ENCODE data around the gene SPZ1. TPM values are rescaled to one million over a fixed set of nuclear protein-coding genes. Genes with fewer than 3 reads are reported as not detected.

SPZ1 gene
- total RNA-seq, 1 experiment from 2014 or later: not detected

DNA sequence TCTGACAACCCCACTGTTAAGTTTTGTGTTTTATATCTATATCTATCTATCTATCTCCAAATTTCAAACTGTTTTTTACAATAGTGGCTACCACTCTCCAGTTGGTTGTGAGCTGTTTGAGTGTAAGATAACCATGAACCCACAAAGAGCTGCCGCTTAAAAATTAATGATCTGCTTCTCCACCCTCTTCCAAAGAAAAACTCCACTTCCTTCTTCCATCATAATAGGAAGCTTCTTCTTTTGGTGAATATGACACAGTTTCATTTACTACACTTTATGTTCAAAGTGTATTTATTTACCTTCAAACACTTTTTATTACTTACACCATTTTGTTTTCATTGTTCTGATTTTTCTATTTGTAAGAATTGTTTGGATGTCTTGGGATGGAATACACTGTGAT, 37.9 kb downstream of the SPZ1 start:
- no peaks in the 10 kb centered on the region for H3K27me3 ChIP-seq (replicated peaks; ENCODE audit: insufficient read depth, low read depth, low read length, poor library complexity)
- intact Hi-C loops (cut with micrococcal nuclease; ENCODE audit: unreplicated experiment): no loop called here
- BruUV-seq (replicated peaks): no TSS peak
- POLR2A ChIA-PET (ENCODE audit: low non-redundant PET): no interaction called here
- H3K27ac ChIP-seq (ENCODE audit: low read depth, low read length, poor library complexity, severe bottlenecking): no peak overlapping the region
- H3K9me3 ChIP-seq (ENCODE audit: low read depth, low read length, poor library complexity, severe bottlenecking): no peaks in the 10 kb centered on the region
- H3K4me3 ChIP-seq (ENCODE audit: low read depth, low read length, poor library complexity, severe bottlenecking): no peak overlapping the region
- H3K4me1 ChIP-seq (ENCODE audit: insufficient read depth, low read length, poor library complexity, severe bottlenecking): no peaks in the 10 kb centered on the region
- CTCF ChIA-PET: no interaction called here
- TF ChIP-seq CTCF (conservative IDR thresholded peaks at IDR 0.05; ENCODE audit: low read depth, low read length) (no peak), EZH2 (IDR thresholded peaks at IDR 0.05; ENCODE audit: borderline replicate concordance, low read depth, low read length, poor library complexity, severe bottlenecking) (no peak)
- H3K36me3 ChIP-seq (ENCODE audit: insufficient read depth, low read length, poor library complexity, severe bottlenecking): no peaks in the 10 kb centered on the region
- no peak for DNase-seq (ENCODE audit: low spot score)

DNA sequence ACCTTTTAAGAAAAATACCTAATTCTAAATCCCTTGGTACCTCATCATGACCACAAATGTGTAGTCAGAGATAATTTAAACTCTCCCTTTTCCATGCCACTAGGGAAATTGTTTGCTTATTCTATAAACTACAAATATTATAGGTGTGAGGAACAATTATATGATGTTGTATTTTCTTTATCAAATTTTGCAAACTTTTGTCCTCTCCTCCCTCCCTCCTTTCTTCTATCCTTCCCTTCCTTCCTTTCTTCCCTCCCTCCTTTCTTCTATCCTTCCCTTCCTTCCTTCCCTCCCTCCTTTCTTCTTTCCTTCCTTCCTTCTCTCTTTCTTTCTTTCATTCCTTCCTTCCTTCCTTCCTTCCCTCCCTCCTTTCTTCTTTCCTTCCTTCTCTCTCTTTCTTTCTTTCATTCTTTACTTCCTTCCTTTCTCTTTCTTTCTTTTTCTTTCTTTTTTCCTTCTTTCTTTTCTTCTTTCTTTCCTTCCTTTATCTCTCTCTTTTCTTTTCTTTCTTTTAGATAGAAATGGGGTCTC, 41.2 kb downstream of the SPZ1 start:
- no TSS peak for BruUV-seq (replicated peaks)
- no peaks in the 10 kb centered on the region for H3K9me3 ChIP-seq (ENCODE audit: low read depth, low read length, poor library complexity, severe bottlenecking)
- POLR2A ChIA-PET (ENCODE audit: low non-redundant PET): no interaction called here
- intact Hi-C loops (cut with micrococcal nuclease; ENCODE audit: unreplicated experiment): no loop called here
- no peak overlapping the region for H3K4me3 ChIP-seq (ENCODE audit: low read depth, low read length, poor library complexity, severe bottlenecking)
- no peaks in the 10 kb centered on the region for H3K27me3 ChIP-seq (replicated peaks; ENCODE audit: insufficient read depth, low read depth, low read length, poor library complexity)
- TF ChIP-seq EZH2 (IDR thresholded peaks at IDR 0.05; ENCODE audit: borderline replicate concordance, low read depth, low read length, poor library complexity, severe bottlenecking): no peak
- no peaks in the 10 kb centered on the region for H3K4me1 ChIP-seq (ENCODE audit: insufficient read depth, low read length, poor library complexity, severe bottlenecking)
- CTCF ChIA-PET: no interaction called here
- no peak overlapping the region for H3K27ac ChIP-seq (ENCODE audit: low read depth, low read length, poor library complexity, severe bottlenecking)
- DNase-seq (ENCODE audit: low spot score): no peak
- H3K36me3 ChIP-seq (ENCODE audit: insufficient read depth, low read length, poor library complexity, severe bottlenecking): no peaks in the 10 kb centered on the region

- ChIA-PET CTCF (no interaction called here), POLR2A (ENCODE audit: low non-redundant PET) (no interaction called here)
- H3K4me3 ChIP-seq (ENCODE audit: low read depth, low read length, poor library complexity, severe bottlenecking): no peak overlapping the region
- no peak for TF ChIP-seq EZH2 (IDR thresholded peaks at IDR 0.05; ENCODE audit: borderline replicate concordance, low read depth, low read length, poor library complexity, severe bottlenecking)
- no peak for TF ChIP-seq CTCF (conservative IDR thresholded peaks at IDR 0.05; ENCODE audit: low read depth, low read length)
- H3K27ac ChIP-seq (ENCODE audit: low read depth, low read length, poor library complexity, severe bottlenecking): no peak overlapping the region
- intact Hi-C loops (cut with micrococcal nuclease; ENCODE audit: unreplicated experiment): no loop called here
- H3K9me3 ChIP-seq (ENCODE audit: low read depth, low read length, poor library complexity, severe bottlenecking): no peaks in the 10 kb centered on the region
- no TSS peak for BruUV-seq (replicated peaks)
- H3K4me1 ChIP-seq (ENCODE audit: insufficient read depth, low read length, poor library complexity, severe bottlenecking): no peaks in the 10 kb centered on the region
- no peaks in the 10 kb centered on the region for H3K36me3 ChIP-seq (ENCODE audit: insufficient read depth, low read length, poor library complexity, severe bottlenecking)
- no peaks in the 10 kb centered on the region for H3K27me3 ChIP-seq (replicated peaks; ENCODE audit: insufficient read depth, low read depth, low read length, poor library complexity)
- DNase-seq (ENCODE audit: low spot score): no peak
Measured at GRCh38 chr5:80364892-80365291, 45.1 kb downstream of the SPZ1 start.

Data from A673 (cell line).